Activated CD8-positive, alpha-beta memory T cell treated with anti-CD3 and anti-CD28 coated beads, Interleukin-2, amount 50 U/mL, for 48 hours (primary cell): ENCODE results near the gene NOD2.
A peak's percentile ranks its signal among the peaks of the same experiment; 100 is the strongest.

Source experiments
- DNase-seq: peaks from one replicate; pipeline ENCODE4 v3.0.0-alpha.2; 2020

NOD2 gene

GRCh38 chr16:50695017-50696000 is 1.9 kb downstream of the NOD2 start:
- DNase-seq = no peak

DNA sequence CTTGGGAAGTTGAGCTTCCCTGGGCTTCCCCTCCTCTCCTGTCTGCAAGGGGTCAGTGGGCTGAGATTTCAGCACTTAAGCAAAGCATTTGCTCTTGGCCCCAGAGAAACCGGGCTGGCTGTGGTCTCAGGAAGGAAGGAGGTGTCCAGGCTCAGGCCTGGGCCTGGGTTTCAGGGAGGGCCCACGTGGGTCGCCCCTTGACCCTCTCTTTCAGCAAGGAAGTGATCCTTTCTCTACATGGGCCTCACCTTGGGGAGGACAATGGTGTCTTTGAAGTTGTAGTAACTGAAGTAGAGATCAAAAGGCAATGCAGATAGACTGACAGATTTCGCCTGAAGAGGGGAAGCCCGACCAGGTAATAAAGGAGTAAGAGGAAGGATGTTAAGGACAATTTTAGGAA is 2.7 kb downstream of the NOD2 start:
- DNase-seq = no peak

GRCh38 chr16:50696575-50697420 is 3.4 kb downstream of the NOD2 start:
- DNase-seq = peak; percentile 70

- no peak for DNase-seq
Measured at GRCh38 chr16:50697421-50697715, 4.0 kb downstream of the NOD2 start.

DNA sequence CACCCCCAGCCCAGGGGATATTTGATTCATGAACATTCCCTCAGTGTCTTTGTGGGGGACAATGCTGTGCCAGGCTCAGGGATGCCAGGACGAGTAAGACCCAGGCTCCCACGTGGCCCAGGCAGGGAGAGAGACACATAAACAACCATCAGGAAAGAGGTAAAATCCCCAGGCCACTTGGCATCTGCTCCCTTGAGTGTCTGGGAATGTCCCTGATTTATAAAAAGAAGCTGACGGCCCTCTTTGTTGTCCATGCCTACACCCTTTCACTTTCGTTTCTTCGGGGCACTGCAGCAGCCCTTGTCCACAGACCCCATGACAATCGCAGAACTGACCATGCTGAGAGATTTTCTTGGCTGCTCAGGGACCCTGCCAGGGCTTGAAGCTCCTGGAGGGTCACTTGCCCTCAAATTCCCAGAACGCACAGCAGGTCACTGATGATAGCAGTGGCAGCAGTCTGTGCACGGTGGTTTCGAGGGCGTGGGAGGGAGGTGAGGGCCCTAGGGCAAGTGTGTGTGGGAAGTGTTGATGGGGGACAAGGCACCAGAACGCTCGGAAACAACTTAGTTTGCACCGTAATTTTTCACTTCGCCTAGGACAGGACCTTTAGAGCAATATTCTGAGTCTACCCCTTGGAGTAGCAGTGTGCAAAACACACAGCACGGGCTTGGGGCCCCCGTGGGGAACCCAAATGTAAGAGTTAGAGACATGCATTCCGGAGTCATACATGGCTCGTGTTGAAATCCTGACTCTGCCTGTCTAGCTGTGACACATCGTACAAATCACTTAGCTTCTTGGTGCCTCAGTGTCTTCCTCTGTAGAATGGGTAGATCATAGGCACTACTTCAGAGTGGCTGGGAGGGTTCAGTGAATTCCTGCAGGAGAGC is 4.7 kb downstream of the NOD2 start:
- peak; percentile 77 for DNase-seq

GRCh38 chr16:50699326-50700159 is 6.1 kb downstream of the NOD2 start:
- peak; percentile 83 for DNase-seq

GRCh38 chr16:50702725-50703124 is 9.3 kb downstream of the NOD2 start:
- DNase-seq = peak; percentile 43

- no peak for DNase-seq
Measured at GRCh38 chr16:50704245-50704644, 10.8 kb downstream of the NOD2 start.

DNA sequence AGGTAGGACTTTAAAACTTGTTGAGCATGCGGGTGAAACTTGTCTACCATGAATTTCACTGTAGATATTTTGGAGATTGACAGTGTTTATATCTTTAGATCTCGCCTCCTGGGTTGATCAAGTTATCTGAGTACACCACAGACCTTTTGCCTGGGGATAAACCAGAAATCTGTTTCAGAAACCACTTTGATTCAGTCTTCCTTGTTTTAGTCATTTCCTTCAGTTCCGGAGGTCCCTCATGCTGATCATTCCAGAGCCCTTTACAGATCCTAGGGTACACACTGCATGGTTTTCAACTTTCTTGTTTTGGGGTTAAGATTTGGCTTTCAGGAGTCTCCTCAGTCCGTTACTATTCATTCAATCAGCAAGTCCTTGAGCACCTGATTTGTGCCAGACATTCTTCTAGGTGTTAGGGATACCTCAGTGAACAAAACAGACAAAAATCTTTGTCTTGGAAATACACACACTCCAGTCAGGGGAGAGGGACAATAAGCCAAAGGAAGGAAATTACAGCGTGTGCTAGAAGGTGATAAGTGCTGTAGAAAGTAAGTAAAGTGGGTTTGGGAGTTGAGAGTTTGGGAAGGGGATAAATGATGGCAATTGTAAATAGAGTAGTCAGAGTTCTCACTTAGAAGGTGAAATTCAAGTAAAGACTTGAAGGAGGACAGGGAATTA is 12.2 kb downstream of the NOD2 start:
- no peak for DNase-seq

DNA sequence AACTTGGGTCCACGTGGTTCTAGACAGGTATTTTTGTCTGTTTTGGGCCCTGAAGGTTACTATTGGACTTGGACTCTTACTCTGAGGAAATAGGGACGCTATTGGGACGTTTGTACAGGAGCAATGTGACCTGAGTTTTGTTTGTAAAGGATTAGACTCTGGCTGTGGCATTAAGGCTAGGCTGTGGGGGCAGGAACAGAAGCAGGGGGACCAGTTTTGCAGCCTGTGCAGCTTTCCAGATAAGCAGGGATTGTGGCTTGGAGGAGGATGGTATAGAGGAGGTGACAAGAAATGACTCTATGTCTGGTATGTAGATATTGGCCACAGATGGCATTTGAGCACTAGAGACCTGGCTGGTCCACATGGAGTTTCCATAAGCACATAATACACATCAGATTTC is 12.8 kb downstream of the NOD2 start:
- DNase-seq = no peak

- DNase-seq = no peak
Measured at GRCh38 chr16:50708373-50709060, 15.1 kb downstream of the NOD2 start.

- no peak for DNase-seq
Measured at GRCh38 chr16:50709061-50709684, 15.8 kb downstream of the NOD2 start.

- DNase-seq = no peak
Measured at GRCh38 chr16:50709980-50710379, 16.6 kb downstream of the NOD2 start.

DNA sequence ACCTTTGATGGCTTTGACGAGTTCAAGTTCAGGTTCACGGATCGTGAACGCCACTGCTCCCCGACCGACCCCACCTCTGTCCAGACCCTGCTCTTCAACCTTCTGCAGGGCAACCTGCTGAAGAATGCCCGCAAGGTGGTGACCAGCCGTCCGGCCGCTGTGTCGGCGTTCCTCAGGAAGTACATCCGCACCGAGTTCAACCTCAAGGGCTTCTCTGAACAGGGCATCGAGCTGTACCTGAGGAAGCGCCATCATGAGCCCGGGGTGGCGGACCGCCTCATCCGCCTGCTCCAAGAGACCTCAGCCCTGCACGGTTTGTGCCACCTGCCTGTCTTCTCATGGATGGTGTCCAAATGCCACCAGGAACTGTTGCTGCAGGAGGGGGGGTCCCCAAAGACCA is 17.6 kb downstream of the NOD2 start:
- no peak for DNase-seq

- no peak for DNase-seq
Measured at GRCh38 chr16:50711862-50712559, 18.6 kb downstream of the NOD2 start.

DNA sequence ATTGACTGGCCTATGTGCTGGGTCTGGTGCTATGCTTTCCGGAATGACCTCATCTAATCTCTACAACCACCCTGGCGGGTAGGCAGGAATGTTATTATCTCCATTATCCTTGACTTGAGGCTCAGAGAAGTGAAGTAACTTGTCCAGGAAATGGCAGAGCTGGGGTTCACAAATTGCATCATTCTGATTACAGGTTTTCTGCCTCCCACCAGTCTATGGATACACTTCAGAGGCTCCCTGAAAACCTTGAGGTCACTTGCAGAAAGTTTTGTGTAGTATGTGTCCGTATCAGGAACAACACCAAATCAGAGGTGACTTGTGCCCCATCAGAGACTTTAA is 19.1 kb downstream of the NOD2 start:
- DNase-seq = no peak

DNA sequence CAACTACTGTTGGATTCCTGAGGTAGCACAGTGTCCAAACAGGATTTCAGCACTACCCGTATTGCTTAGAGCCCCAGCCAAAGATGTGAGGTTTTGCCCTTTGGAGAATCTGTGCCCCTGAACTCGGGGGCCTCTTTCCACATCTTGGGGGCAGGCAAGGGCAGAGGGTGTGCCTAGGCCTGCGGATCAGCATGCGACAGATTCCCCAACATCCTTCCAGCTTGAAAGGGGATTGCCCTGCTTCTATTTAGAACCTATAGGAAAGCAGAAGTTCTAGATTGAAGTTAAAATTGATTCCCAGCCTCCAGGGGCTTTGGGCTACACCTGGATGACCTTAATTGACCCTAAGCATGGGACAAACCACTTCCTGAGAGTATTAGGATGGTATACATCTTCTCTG is 19.6 kb downstream of the NOD2 start:
- DNase-seq = no peak

GRCh38 chr16:50717091-50717490 is 23.7 kb downstream of the NOD2 start:
- no peak for DNase-seq

DNA sequence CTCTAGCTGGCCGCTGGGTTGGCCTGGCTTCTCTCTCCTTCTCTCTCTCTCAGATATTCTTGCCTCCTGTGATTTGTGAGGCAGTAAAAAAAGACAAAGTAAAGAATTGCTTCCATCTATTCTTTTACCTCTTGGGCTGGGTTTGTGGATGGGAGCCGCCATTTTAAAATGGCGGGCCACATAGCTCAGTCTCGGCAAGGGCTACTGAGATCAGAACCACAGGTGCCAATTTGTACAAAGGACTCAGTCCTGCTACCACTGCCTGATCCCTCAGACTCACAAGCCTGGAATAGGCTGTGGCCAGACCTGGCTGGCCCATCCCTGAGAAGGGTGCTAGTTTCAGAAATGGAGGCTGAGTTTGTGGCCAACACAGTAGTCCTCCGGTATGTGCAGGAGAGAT is 24.1 kb downstream of the NOD2 start:
- no peak for DNase-seq
